GM19238 (cell line): ENCODE data around the gene UBE2E2.

Source experiments
- DNase-seq: peaks from one replicate; pipeline ENCODE4 v3.0.0; 2011; ENCODE audit warnings: low spot score; ENCODE audit not compliant: insufficient read length

The UBE2E2 gene

DNA sequence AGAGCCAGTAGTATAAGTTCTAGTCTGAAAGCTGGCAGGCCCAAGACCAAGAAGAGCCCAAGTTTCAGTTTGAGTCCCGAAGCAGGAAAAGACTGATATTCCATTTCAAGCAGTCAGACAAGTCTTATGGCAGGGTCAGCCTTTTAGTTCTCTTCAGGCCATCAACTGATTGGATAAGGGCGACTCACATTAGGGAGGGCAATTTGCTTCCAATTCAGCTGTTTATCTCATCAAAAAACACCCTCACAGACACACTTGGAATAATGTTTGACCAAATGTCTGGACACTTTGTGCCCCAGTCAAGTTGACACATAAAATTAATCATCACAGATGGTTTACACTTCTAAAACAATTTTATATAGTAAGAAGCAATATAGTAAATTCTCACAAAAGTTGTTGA, 69.7 kb downstream of the UBE2E2 start:
- DNase-seq, result no peak

DNA sequence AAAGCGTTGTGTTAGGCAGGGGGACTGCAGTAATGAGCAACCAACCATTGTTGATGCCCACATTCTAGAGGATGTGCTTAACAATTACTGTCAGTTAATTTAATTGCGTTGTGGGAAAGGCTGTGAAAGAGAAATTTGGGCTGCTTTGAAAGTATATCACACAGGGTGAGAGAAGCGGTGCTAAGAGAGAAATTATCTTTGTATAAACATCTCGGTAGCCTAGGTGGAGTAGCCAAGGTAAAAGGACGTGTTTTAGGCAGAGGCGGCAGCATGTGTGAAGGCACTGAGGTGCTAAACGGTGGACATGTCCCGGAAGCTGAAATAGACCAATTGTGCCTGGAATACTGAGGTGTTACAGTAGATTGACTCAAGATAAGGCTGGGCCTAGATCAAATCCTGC, 71.9 kb downstream of the UBE2E2 start:
- no peak for DNase-seq

DNA sequence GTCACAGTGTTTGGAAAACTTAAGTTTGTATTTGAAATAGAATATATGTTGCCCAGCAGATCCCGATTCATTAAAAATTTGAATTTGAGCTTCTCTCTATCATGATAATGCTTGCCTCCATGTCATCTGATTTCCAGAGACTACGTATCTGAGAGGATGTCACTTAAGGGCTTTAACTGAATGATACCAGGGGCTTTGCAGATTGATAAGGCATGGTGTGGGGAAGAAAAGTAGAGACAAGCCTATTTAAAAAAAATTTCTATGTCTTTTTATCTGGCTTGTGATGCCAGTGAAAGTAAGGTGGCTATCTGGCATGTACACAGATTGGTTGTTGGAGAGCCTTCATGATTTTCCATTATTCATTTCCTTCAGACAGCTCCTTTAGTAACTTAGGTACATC, 72.7 kb downstream of the UBE2E2 start:
- no peak for DNase-seq

DNA sequence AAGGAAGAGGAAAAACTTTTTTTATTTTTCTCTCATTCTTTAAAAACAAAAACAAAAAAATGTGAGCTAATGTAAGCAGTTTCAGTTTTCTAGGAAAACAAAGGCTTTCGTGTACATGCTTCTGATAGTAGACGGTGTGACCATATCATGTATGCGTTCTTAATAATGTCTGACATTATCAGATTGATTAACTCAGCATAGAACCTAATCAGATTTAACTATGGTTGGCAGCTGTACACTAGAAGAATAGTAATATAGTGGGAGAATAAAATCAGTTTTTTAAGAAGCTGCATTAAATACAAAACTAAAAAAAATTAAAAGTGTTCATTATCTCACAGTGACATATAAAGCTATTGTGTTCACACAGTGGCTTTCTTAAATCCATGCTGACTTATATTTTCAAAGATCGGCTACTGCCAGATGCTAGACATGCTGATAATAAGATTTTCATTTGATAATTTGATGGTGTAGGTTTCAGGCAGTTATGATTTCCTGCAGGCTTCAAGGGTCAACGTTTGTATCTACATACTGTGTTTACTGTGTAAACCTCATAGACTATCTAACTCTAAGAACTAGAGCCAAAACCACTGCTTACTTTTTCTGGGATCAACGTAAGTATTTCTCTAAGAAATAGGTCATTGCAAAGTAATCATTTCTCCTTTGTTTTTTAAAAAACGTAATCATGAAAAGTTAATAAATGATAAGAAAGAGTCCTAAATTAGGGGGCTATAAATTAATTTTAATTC, 74.0 kb downstream of the UBE2E2 start:
- no peak for DNase-seq

DNA sequence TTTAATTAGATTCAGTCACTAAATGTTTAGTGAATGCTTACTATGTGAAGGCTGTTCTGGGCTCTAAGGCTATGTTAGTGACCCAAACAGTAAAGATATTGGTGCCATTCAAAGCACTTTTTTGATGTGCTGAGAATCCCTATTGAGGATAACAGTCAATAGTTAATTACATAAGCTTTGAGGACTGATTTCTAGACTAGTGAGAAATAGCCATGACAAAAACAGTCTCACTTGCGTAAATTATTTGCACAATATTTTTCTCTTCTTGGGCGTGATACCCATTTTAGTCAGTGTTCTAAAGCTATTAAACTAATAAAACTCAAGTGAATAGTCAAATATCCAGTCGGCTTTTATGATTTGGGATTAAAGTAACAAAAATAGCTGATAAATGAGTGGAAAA, 74.6 kb downstream of the UBE2E2 start:
- no peak for DNase-seq

DNA sequence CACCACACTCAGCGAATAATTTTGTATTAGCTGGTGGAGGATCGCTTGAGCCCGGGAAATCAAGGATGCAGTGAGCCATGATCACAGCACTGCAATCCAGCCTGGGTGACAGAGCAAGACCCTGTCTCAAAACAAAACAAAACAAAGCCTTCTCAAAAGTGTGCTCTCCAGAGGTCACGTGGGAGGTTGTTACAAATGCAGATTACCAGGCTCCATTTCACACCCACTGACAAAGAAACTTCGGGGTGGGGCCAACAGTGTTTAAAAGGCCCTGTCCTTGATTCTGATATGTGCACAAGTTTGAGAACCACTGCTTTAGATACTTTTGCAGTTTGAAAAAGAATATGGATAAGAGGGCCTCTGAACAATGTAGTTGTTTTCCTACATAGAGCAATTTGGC, 80.5 kb downstream of the UBE2E2 start:
- no peak for DNase-seq

DNA sequence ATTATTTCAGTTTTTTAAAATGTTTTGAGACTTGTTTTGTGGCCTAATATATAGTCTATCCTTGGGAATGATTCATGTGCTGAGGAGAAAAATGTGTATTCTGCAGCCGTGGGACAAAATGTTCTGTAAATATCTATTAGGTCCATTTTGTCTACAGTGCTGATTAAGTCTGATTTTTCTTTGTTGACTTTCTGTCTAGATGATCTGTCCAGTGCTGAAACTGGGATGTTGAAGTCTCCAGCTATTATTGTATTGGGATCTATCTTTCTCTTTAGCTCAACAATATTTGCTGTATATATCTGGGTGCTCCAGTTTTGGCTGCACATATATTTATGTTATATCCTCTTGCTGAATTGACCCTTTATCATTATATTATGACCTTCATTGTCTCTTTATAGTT, 85.2 kb downstream of the UBE2E2 start:
- no peak for DNase-seq

DNA sequence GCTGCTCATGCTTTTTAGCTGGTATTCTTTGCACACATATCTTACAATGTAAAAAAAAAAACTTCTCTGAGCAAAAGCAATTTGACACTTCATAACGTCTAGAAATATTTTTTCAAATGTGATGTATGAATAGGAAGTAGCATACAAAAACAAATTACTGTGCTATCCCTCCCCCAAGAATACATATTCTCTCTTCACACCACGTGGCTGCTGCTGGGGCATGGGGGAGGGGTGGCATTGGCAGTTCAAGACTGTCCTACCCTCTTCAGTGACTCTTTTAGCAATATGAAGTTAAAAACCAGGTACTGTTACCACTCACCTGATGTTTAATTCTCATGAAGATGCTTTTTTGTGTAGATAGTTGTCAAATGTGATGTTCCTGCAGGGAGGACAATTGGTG, 85.6 kb downstream of the UBE2E2 start:
- no peak for DNase-seq

DNA sequence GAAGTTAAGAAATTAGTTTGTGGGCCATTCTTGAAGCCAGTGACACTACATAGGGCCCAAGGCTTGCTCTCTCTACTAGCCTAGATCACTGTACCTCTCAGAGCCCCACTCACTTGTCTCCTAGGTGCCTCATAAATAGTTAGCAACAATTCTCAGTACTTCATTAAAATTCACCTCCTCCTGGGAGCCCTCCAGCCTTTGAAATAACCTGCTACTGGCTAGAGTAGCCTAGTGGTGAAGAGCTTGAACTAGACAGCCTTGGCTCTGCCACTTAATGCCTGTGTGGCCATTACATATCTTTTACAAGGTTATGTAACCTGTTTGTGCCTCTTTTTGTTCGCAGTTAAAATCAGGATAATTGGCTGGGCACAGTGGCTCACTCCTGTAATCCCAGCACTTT, 89.3 kb downstream of the UBE2E2 start:
- DNase-seq, result no peak

DNA sequence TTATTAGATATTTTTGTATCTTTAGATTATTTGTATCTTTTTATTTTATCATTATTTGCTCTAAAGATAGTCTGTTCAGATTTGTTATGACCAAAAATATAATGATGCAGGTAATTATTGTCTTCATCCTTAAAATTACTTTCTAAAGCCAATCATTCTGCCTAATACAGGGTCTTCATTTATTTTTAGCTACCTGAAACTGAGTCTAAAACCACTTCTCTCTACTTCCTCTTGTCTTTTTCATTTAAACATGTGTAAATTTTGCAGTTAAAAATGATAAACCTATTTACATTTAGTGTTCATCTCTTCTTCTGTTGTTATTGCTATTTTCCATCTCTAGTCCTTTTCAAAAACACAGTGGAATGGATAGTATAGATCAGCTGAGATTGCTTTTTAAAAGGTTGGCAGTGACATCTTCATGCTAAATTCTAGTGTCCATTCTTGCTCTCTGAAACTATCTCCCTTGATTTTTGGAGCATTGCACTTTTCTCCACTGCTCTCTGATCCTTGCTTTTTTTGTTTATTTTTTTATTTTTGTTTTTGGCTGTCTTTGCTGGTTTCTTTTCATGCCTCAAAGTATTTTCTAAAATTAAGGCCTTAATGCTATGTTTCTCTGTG, 91.8 kb downstream of the UBE2E2 start:
- DNase-seq, result no peak

DNA sequence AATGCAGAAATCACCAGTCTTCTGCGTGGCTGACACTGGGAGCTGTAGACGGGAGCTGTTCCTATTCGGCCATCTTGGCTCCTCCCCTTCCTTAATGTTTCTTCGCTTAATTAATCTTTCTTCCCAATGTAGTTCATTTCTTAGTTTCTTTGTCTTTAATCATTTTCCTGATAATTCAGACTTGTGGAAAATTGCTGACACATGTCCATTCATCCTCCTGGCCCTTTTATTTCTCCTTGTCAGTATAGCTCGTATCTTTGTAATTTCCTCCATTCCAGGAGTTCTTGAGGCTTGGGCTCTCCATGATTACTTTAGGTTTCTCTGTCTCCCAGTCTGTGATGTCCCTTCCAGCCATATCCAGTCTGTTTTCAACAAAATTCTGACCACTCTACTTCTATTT, 98.7 kb downstream of the UBE2E2 start:
- no peak for DNase-seq

DNA sequence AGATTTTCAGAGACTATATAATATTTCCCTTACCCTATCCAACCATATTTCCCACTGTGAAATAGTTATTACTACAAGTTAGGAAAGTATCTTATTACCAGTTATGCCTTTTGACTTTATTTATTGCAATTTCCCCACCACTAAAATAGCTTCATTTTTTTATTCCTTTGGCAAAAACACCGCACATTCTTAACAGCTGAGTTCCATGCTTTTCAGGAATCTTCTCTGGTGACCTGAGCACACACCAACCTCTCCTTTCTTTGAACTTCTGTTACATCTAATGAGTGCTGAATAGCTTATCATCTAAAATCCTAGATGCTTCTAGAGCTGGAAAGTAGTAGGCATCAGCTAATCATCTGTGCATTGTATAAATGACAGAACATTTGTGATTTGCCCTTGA, 99.1 kb downstream of the UBE2E2 start:
- DNase-seq, result no peak

DNA sequence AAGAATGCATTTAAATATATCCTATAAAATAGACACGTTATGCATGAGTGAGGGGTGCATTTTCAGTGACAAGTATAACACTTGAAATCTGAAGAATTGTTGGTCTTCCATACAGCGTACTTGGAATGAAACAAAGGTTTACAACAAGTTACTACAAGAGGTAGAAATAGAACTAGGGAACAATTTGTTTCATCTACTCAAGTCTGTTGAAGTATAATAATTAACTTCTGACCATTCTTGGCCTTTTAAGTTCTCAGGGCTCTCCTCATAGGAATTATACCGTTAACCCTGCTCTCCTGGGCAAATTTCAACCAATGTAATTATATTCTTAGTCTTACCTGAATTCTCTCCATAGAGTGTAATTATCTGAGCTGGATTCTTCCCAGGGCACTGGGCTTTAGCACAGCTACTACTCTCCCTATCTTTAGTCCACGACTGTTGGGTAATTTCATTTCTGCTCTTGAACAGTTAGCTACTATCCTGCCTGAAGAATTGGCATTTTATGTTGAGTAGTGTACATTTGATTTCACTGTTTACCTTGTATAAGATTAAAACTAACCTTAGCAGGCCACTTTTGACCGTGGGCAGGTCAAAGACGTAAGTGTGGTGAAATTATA, 100.6 kb downstream of the UBE2E2 start:
- no peak for DNase-seq

DNA sequence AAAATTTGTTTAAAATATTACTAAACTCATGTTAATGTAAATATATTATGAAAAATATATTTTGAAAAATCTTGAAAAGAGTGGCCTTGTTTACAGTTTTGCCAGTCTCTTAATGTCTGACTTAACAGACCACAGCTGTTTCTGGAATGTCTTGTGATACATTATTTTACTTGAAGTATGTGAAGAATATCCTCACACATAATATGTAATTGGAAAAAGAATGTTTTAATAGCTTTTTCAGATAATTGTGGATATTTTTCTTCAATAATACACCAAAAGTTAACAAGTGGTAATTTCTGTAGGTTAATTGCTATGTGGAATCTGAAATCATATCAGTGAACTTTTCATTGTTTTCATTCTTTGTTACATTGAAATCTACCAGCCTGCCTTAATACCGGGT, 101.3 kb downstream of the UBE2E2 start:
- no peak for DNase-seq

DNA sequence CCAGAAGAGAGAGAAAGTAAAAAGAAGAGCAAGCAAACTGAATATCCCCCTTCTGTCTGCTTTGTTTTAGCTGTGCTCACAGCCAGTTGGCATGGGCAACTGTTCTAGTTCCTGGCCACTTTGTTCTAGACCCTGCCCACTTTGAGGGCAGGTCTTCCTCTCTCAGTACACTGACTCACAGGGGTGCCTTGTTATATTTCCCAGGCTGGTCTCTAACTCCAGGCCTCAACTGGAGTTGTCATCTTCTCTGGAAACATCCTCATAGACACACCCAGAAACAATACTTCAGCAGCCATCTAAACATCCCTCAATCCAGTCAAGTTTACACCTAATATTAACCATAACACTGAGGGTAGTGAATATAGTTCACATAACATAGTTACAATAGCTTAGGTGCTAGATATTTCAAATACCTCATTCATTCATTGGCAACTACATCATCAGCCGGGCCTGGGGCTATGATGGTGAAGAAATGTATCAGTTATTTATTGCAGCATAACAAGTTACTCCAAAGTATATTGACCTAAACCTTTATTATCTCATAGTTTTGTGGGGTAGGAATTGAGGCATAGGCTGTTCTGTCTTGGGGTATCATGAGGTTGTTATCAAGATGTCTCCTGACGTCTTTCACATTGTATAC, 106.0 kb downstream of the UBE2E2 start:
- no peak for DNase-seq

DNA sequence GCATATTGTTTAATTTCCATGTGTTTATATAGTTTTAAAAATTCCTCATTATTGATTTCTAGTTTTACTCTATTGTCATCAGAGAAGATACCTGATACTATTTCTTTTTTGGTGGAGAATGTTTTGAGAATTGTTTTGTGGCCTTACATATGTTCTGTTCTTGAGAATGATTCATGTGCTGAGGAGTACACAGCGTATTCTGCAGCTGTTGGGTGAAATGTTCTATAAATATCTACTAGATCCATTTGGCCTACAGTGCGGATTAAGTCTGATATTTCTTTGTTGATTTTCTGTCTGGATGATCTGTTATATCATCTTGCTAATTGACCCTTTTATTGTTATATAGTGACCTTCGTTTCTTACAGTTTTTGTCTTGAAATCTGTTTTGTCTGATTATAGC, 109.7 kb downstream of the UBE2E2 start:
- DNase-seq, result no peak

DNA sequence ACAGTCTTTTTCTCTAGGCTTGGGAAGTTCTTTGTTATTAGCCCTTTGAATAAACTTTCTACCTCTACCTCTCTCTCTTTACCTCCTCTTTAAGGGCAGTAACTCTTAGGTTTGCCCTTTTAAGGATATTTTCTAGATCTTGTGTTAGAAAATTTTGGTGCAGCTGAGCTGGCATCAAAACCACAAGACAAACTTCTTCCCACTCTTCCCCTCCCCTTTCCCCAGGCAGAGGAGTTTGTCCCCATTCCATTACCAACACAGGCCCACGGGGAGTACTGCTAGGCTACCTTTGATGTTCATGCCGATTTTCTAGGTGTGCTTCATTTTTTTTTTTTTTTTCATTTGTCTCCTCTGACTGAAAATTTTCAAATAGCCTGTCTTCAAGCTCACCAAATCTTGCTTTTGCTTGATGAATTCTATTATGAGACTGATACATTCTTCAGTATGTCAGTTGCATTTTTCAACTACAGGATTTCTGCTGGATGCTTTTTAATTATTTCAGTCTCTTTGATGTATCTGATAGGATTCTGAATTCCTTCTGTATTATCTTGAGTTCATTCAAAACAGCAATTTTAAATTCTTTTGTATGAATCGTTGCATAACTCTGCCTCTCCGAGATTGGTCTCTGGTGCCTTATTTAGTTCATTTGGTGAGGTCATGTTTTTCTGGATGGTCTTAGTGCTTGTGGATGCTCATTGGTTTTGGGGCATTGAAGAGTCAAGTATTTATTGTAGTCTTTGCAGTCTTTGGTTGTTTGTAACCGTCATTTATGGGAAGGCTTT, 112.0 kb downstream of the UBE2E2 start:
- no peak for DNase-seq

DNA sequence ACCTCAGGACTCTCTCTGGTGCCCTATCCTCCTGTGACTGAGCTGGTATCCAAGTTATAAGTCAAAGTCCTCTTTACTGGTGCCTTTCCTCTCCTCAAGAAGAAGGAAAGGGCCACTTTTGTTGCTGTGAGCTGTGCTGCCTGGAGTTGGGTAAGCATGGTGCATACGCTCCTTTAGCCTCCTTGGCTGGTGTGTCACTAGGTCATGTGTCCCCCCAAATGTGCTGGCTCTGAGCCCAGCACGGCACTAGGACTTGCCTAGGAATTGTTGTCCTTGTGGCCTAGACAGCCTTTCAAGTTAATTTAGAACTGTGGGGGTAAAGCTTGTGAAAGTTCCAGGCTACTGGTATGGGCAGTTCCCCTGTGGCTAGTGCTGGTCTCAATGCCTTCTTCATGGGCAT, 113.8 kb downstream of the UBE2E2 start:
- no peak for DNase-seq

DNA sequence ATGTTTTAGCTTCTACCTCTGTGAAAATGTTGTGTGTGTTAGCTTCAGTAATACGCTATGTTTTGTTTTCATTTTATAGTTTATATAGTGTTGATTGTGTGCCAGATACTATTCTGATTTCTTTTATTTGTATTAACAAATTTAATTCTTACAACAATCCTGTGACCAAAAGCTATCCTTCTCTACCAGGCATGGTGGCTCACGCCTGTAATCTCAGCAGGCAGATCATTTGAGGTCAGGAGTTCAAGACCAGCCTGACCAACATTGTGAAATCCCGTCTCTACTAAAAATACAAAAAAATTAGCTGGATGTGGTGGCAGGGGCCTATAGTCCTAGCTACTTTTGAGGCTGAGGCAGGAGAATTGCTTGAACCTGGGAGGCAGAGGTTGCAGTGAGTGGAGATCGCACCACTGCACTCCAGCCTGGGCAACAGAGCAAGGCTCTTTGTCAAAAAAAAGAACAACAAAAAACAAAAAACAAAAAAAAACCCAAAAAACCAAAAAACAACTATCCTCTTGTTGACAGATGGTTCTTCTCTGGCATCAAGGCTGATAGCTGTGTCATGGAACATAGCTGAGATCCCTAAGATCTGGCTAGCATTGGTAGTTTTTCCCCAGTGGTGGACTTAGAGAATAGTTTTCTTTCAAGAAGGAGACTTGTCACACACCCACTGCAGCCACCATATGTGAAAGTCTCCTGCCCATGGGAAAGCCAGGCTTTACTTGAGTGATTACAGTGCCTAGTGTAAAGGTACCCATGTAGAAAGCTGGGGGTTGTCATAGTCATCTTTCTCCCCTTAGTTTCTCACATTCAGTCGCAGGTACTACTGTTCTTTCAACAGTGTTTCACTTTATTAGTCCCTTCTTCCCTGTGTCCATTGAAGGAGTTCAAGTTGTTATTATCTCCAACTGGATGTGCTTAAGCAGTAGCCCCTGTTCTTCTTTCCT, 116.5 kb downstream of the UBE2E2 start:
- DNase-seq, result no peak
